Endothelial cell of umbilical vein (primary cell): ENCODE data around the gene NMNAT1. TPM values are rescaled to one million over a fixed set of nuclear protein-coding genes. Genes with fewer than 3 reads are reported as not detected.
"Not testable (repeated sequence)": the region's sequence is repeated elsewhere in the genome, so short reads cannot be mapped to it uniquely, and the experiment has no call there.

ENCODE experiments used
- BruUV-seq: library from RNA; stranded (reverse); fragments of 400-500 nt; replicated peaks from 2 replicates; lab custom pipeline; 2021; lab: Mats Ljungman, UMichigan
- CTCF ChIA-PET: fragments of 300-600, 350-600 bp; sonication (Branson Sonifier 250); formaldehyde crosslinking; loops from one replicate; lab custom pipeline; 2021; ENCODE audit warnings: antibody characterized with exemption, inconsistent platforms; lab: Charles Lee
- POLR2A ChIA-PET: fragments of 300-600, 350-600 bp; sonication (Branson Sonifier 250); formaldehyde crosslinking; loops from one replicate; lab custom pipeline; 2021; ENCODE audit warnings: antibody characterized with exemption, inconsistent platforms; lab: Charles Lee
- DNase-seq: peaks from one replicate; pipeline ENCODE4 v3.0.0-alpha.2; 2011; ENCODE audit warnings: low read depth, low spot score
- FAIRE-seq: peaks from 2 replicates; lab custom pipeline; 2011; peaks lifted over from hg19 to GRCh38; lab: Jason Lieb, UNC
- H2AFZ ChIP-seq: 2 replicates; pipeline ENCODE4 v1.6.0; 2012; ENCODE audit warnings: low read depth, low read length, control low read depth, inconsistent platforms
- H3K27ac ChIP-seq: 2 replicates; pipeline ENCODE4 v1.5.1; 2011; ENCODE audit warnings: low read depth, mild to moderate bottlenecking, control low read depth, low read length, moderate library complexity; ENCODE audit not compliant: insufficient read depth
- H3K27me3 ChIP-seq, 2 experiments: 2 replicates each; pipeline versions ENCODE4 v1.6.0 to v1.6.1; 2011; ENCODE audit warnings: low read length in 2 of 2, mixed read lengths in 1 of 2; ENCODE audit not compliant: control insufficient read depth in 2 of 2, insufficient read depth in 2 of 2
- H3K36me3 ChIP-seq, 2 experiments: 2 replicates in 1 of 2; 3 replicates in 1 of 2; pipeline ENCODE4 v1.5.1; 2011; ENCODE audit warnings: low read length in 2 of 2, mild to moderate bottlenecking in 1 of 2, moderate library complexity in 1 of 2; ENCODE audit not compliant: control insufficient read depth in 2 of 2, insufficient read depth in 2 of 2; ENCODE audit errors: extremely low read depth in 1 of 2
- H3K4me1 ChIP-seq: 3 replicates; pipeline ENCODE4 v1.5.1; 2011; ENCODE audit warnings: mild to moderate bottlenecking, low read length; ENCODE audit not compliant: control insufficient read depth, insufficient read depth; ENCODE audit errors: extremely low read depth
- H3K4me2 ChIP-seq: 2 replicates; pipeline ENCODE4 v1.6.1; 2011; ENCODE audit warnings: low read length, control low read depth, mixed read lengths; ENCODE audit not compliant: insufficient read depth
- H3K4me3 ChIP-seq, 3 experiments: fragments of 200-600 bp in 1 of 3; sonication (generic), shearing (Covaris generic) in 1 of 3; replicated peaks in 1 of 3; 2 replicates each; pipeline ENCODE4 v1.5.1; 2011 to 2016; ENCODE audit warnings: control low read depth in 3 of 3, low read length in 3 of 3, mild to moderate bottlenecking in 2 of 3, inconsistent platforms in 1 of 3, low read depth in 1 of 3, moderate library complexity in 1 of 3; ENCODE audit not compliant: insufficient read depth in 1 of 3
- H3K79me2 ChIP-seq: 2 replicates; pipeline ENCODE4 v1.6.0; 2012; ENCODE audit warnings: low read length, inconsistent platforms; ENCODE audit not compliant: control insufficient read depth, insufficient read depth
- H3K9ac ChIP-seq: replicated peaks from 2 replicates; pipeline ENCODE3; 2011; ENCODE audit warnings: low read length, control low read depth; ENCODE audit not compliant: insufficient read depth; ENCODE audit errors: extremely low read depth
- H3K9me1 ChIP-seq: replicated peaks from 3 replicates; pipeline ENCODE4 v1.6.0; 2011; ENCODE audit warnings: mild to moderate bottlenecking, low read length; ENCODE audit not compliant: control insufficient read depth, insufficient read depth; ENCODE audit errors: extremely low read depth
- H3K9me3 ChIP-seq: replicated peaks from 2 replicates; pipeline ENCODE4 v1.5.1; 2012; ENCODE audit warnings: low read length, inconsistent platforms; ENCODE audit not compliant: control insufficient read depth, insufficient read depth
- H4K20me1 ChIP-seq: replicated peaks from 2 replicates; pipeline ENCODE3; 2011; ENCODE audit warnings: mild to moderate bottlenecking, low read length; ENCODE audit not compliant: control insufficient read depth, insufficient read depth; ENCODE audit errors: extremely low read depth
- CTCF ChIP-seq, 2 donors: IDR thresholded peaks; 1 replicate in 1 of 2; 2 replicates in 1 of 2; pipeline ENCODE4 v1.5.1; 2011; ENCODE audit warnings: low read length in 2 of 2, mild to moderate bottlenecking in 2 of 2, moderate library complexity in 2 of 2, control low read depth in 1 of 2, inconsistent platforms in 1 of 2, low read depth in 1 of 2; ENCODE audit not compliant: insufficient read depth in 1 of 2; ENCODE audit errors: extremely low read depth in 1 of 2
- EZH2 ChIP-seq: IDR thresholded peaks from 2 replicates; pipeline ENCODE4 v1.6.1; 2012; ENCODE audit warnings: borderline replicate concordance, low read depth, mild to moderate bottlenecking, moderate library complexity, low read length, inconsistent platforms; ENCODE audit not compliant: severe bottlenecking
- FOS ChIP-seq: IDR thresholded peaks from 2 replicates; pipeline ENCODE4 v1.6.1; 2011; ENCODE audit warnings: mild to moderate bottlenecking, low read length, moderate library complexity, borderline replicate concordance; ENCODE audit not compliant: insufficient read depth
- GATA2 ChIP-seq: IDR thresholded peaks from 2 replicates; pipeline ENCODE4 v1.7.0; 2011; ENCODE audit warnings: low read depth, mild to moderate bottlenecking, moderate library complexity, mixed read lengths, low read length; ENCODE audit not compliant: insufficient read length, insufficient read depth
- JUN ChIP-seq: IDR thresholded peaks from 2 replicates; pipeline ENCODE4 v1.6.1; 2011; ENCODE audit warnings: borderline replicate concordance, low read depth; ENCODE audit not compliant: insufficient read length, insufficient read depth
- MAX ChIP-seq: IDR thresholded peaks from 2 replicates; pipeline ENCODE4 v1.6.1; 2011; ENCODE audit not compliant: insufficient read depth, insufficient read length
- MYC ChIP-seq: IDR thresholded peaks from one replicate; pipeline ENCODE4 v1.6.1; 2011; ENCODE audit warnings: mild to moderate bottlenecking, low read depth, low read length
- POLR2A ChIP-seq: IDR thresholded peaks from 2 replicates; pipeline ENCODE4 v1.6.1; 2012; ENCODE audit warnings: low read depth, mild to moderate bottlenecking, control low read depth, low read length
- POLR2AphosphoS5 ChIP-seq: IDR thresholded peaks from 2 replicates; pipeline ENCODE4 v1.6.1; 2012; ENCODE audit warnings: low read depth, mild to moderate bottlenecking, control low read depth, low read length, moderate library complexity; ENCODE audit not compliant: insufficient read depth
- dilution Hi-C: fragments of 300-500 bp; cut with MboI; formaldehyde crosslinking; loops from one replicate; pipeline ENCODE4 v1.15.0; 2019; ENCODE audit warnings: low sequenced_read_pairs; ENCODE audit not compliant: extremely low pct_ligation_motif_present
- intact Hi-C: fragments of 100-400 bp; cut with micrococcal nuclease; formaldehyde crosslinking; loops from one replicate; pipeline ENCODE4 v1.10.0; 2022
- polyA plus RNA-seq, 4 experiments: library from polyadenylated mRNA; depleted of rRNA in 3 of 4; stranded (reverse) in 3 of 4; unstranded in 1 of 4; fragments of >200 nt; gene quantifications; 2 replicates each; pipeline versions ENCODE4 v1.2.1 to v1.2.3, GENCODE V29; 2011 to 2012; ENCODE audit warnings: missing spikeins in 1 of 4
- total RNA-seq: library from RNA; stranded (reverse); gene quantifications from 2 replicates; pipeline ENCODE4 v1.2.3, GENCODE V29; 2021

The NMNAT1 gene
- total and polyA plus RNA-seq, 2 donors (not counting 3 experiments of a cell fraction or from before 2014, with no cell fraction given), result 4.8 to 9.8 TPM

GRCh38 chr1:10001016-10001665, 57.9 kb downstream of the NMNAT1 start:
- no peaks in the 10 kb centered on the region for H3K9me1 ChIP-seq
- no peak overlapping the region for H3K4me2 ChIP-seq
- H3K4me1 ChIP-seq, result peaks cover 9% of the 10 kb centered on the region
- H2AFZ ChIP-seq, result no peak overlapping the region
- peaks cover 21 to 29% of the 10 kb centered on the region in 2 experiments for H3K27me3 ChIP-seq
- H3K9me3 ChIP-seq, result no peaks in the 10 kb centered on the region
- H3K36me3 ChIP-seq, result no peaks in the 10 kb centered on the region
- CTCF ChIA-PET, result interaction anchor here (0.8 to 1.2 kb wide), 2 partner anchors 9 to 51 kb away, joined by 4 to 6 read pairs; no protein-coding TSS in a partner anchor
- intact Hi-C loops, result no loop called here
- dilution Hi-C loops, result no loop called here
- no peaks in the 10 kb centered on the region for H3K79me2 ChIP-seq
- H3K9ac ChIP-seq, result no peak overlapping the region
- no peak for TF ChIP-seq MAX
- no peak for TF ChIP-seq EZH2
- no peak for TF ChIP-seq POLR2A
- TF ChIP-seq CTCF (IDR thresholded peaks at IDR 0.05; ENCODE audit: extremely low read depth in 1 of 2, insufficient read depth in 1 of 2, low read depth in 1 of 2, low read length in 2 of 2), result no peak
- TF ChIP-seq JUN, result no peak
- no peak for TF ChIP-seq POLR2AphosphoS5
- no peak for TF ChIP-seq GATA2
- no peak for TF ChIP-seq FOS
- TF ChIP-seq MYC, result no peak
- no TSS peak for BruUV-seq
- H3K27ac ChIP-seq, result no peak overlapping the region
- POLR2A ChIA-PET, result no interaction called here
- no peaks in the 10 kb centered on the region for H4K20me1 ChIP-seq
- H3K4me3 ChIP-seq, result no peak overlapping the region
- DNase-seq, result no peak
- no peak for FAIRE-seq

GRCh38 chr1:10005248-10005647, 62.0 kb downstream of the NMNAT1 start:
- CTCF ChIA-PET, result interaction anchor here (1.0 to 1.5 kb wide), 2 partner anchors 11 to 62 kb away, joined by 3 to 4 read pairs; partner anchors contain the start of genes LZIC and NMNAT1
- H3K27me3 ChIP-seq, FAIRE-seq, H3K4me2 ChIP-seq, H3K9me3 ChIP-seq, H3K27ac ChIP-seq, H3K4me1 ChIP-seq, H3K9me1 ChIP-seq, dilution Hi-C loops, BruUV-seq, H2AFZ ChIP-seq, H3K79me2 ChIP-seq, intact Hi-C loops, H3K36me3 ChIP-seq, H4K20me1 ChIP-seq, H3K9ac ChIP-seq, POLR2A ChIA-PET, H3K4me3 ChIP-seq, DNase-seq: not testable (repeated sequence)
